PC-3 (cell line): ENCODE data around the gene ASB10. TPM values are rescaled to one million over a fixed set of nuclear protein-coding genes. Genes with fewer than 3 reads are reported as not detected.

ENCODE experiments used
- ATAC-seq: fragments of 200-7000 bp; cut with Tn5 transposase; 2 replicates; pipeline ENCODE4 v1.9.1; 2020; ENCODE audit warnings: mild to moderate bottlenecking, moderate library complexity
- BruUV-seq: library from RNA; stranded (reverse); fragments of 400-500 nt; replicated peaks from 2 replicates; lab custom pipeline; 2021; lab: Mats Ljungman, UMichigan
- CTCF ChIA-PET: fragments of 300-600 bp; sonication (Branson Sonifier 250); formaldehyde crosslinking; loops from one replicate; lab custom pipeline; 2022; ENCODE audit warnings: antibody characterized with exemption; lab: Charles Lee
- POLR2A ChIA-PET: fragments of 300-600 bp; sonication (Branson Sonifier 250); formaldehyde crosslinking; loops from one replicate; lab custom pipeline; 2022; ENCODE audit warnings: antibody characterized with exemption; ENCODE audit not compliant: unreplicated experiment; lab: Charles Lee
- DNase-seq: peaks from one replicate; pipeline ENCODE4 v3.0.0-alpha.2; 2015
- H2AFZ ChIP-seq: fragments of 300-600 bp; sonication (generic); 2 replicates; pipeline ENCODE4 v1.6.0; 2016; ENCODE audit warnings: antibody characterized with exemption, low read length
- H3F3A ChIP-seq: fragments of 300-600 bp; sonication (generic); one replicate; pipeline ENCODE4 v1.6.0; 2017; ENCODE audit warnings: antibody characterized with exemption, low read length, control low read depth, mild to moderate bottlenecking; ENCODE audit not compliant: unreplicated experiment
- H3K27ac ChIP-seq: fragments of 300-600 bp; sonication (generic); 2 replicates; pipeline ENCODE4 v1.5.1; 2016; ENCODE audit warnings: mild to moderate bottlenecking, low read length
- H3K27me3 ChIP-seq: fragments of 300-600 bp; sonication (generic); 2 replicates; pipeline ENCODE4 v1.6.1; 2016; ENCODE audit warnings: low read length, mixed read lengths
- H3K36me3 ChIP-seq: fragments of 300-600 bp; sonication (generic); 2 replicates; pipeline ENCODE4 v1.6.1; 2016; ENCODE audit warnings: low read depth, mixed run types, low read length, mixed read lengths
- H3K4me1 ChIP-seq: fragments of 300-600 bp; sonication (generic); 2 replicates; pipeline ENCODE4 v1.5.1; 2016; ENCODE audit warnings: low read length; ENCODE audit not compliant: insufficient read depth
- H3K4me2 ChIP-seq: fragments of 300-600 bp; sonication (generic); 2 replicates; pipeline ENCODE4 v1.6.0; 2016; ENCODE audit warnings: low read length
- H3K4me3 ChIP-seq: fragments of 300-600 bp; sonication (generic); 2 replicates; pipeline ENCODE4 v1.5.1; 2016; ENCODE audit warnings: mild to moderate bottlenecking, low read length, mixed read lengths
- H3K79me2 ChIP-seq: fragments of 300-600 bp; sonication (generic); 2 replicates; pipeline ENCODE4 v1.6.1; 2017; ENCODE audit warnings: low read length, mixed read lengths
- H3K9ac ChIP-seq: fragments of 300-600 bp; sonication (generic); 2 replicates; pipeline ENCODE4 v1.6.0; 2016; ENCODE audit warnings: mild to moderate bottlenecking, low read length
- H3K9me2 ChIP-seq: fragments of 300-600 bp; sonication (generic); replicated peaks from 2 replicates; pipeline ENCODE4 v1.6.1; 2016; ENCODE audit warnings: mixed run types, low read length, mixed read lengths
- H3K9me3 ChIP-seq: fragments of 300-600 bp; sonication (generic); 2 replicates; pipeline ENCODE4 v1.6.1; 2016; ENCODE audit warnings: low read length, mixed read lengths
- H4K20me1 ChIP-seq: fragments of 300-600 bp; sonication (generic); 2 replicates; pipeline ENCODE4 v1.6.1; 2016; ENCODE audit warnings: low read length, mixed read lengths
- EZH2 ChIP-seq: fragments of 300-600 bp; sonication (generic); IDR thresholded peaks from one replicate; pipeline ENCODE4 v1.6.1; 2017; ENCODE audit warnings: antibody characterized with exemption, mild to moderate bottlenecking, low read length; ENCODE audit not compliant: unreplicated experiment
- EZH2phosphoT487 ChIP-seq: fragments of 300-600 bp; sonication (generic); IDR thresholded peaks from 2 replicates; pipeline ENCODE4 v1.6.1; 2018; ENCODE audit warnings: mild to moderate bottlenecking, antibody characterized with exemption, low read length, borderline replicate concordance
- intact Hi-C: fragments of 100-400 bp; cut with micrococcal nuclease; formaldehyde crosslinking; loops from 2 replicates; pipeline ENCODE4 v1.9.0; 2023
- total RNA-seq: library from RNA; depleted of rRNA; stranded (reverse); fragments of >200 nt; gene quantifications from 2 replicates; pipeline ENCODE4 v1.2.3, GENCODE V29; 2014
- TF ChIP-seq, protein P1 (sequence below): fragments of 300-600 bp; sonication (generic); conservative IDR thresholded peaks from 2 replicates; pipeline ENCODE4 v1.5.1; 2017; ENCODE audit warnings: antibody characterized with exemption, low read depth, mild to moderate bottlenecking, low read length

ASB10 gene
- total RNA-seq, 1 experiment from 2014 or later = not detected

DNA sequence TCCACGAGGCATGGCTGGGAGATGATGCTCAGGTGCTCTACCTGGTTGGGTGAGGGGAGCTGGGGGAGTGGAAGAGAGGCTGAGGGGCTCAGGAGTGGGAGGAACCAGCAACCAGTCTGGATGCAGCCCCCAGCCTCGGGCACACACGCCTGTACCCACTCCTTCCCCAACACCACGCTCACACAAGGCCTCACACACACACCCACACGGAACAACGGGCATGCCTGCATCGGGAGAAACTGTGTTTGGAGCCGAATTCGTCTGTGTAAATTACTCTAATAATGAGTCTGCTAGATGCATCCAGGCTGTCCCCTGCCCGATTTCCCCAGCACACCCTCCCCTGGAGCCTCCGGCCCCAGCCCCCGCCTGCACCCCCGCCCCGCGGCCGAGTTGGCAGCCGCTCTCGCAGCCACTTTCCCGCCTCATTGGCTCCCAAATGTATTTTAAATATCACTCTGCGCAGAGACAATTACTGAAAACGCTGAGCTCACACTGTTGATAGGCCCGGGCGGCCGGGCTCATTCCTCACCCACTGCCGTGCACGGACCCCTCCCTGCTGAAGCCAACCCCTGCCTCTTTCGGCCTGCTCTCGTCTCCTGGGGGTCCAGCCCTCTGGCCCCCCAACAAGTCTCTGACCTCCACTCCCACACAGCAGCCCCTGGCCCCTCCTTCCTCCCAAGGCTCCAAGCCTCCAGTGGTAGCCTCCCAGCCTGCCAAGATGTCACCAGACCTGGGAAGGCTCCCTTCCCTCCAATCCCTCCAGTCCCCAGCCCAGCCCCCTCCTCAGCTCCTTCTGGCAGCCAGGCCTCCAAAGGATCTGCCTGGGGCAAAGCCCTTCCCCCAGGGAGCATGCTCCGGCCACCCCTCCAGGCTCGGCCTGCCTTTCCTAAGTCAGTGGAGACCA lies 12.1 kb upstream of the ASB10 start:
- Histone ChIP-seq H3K27me3 (peaks cover 63% of the 10 kb centered on the region), H3K4me2 (no peak overlapping the region), H2AFZ (no peak overlapping the region), H3K9me3 (no peaks in the 10 kb centered on the region), H3K27ac (no peak overlapping the region), H3K4me3 (no peak overlapping the region), H3K4me1 (no peaks in the 10 kb centered on the region), H3K9me2 (no peaks in the 10 kb centered on the region), H4K20me1 (no peaks in the 10 kb centered on the region), H3K9ac (no peak overlapping the region), H3K79me2 (no peaks in the 10 kb centered on the region), H3F3A (no peaks in the 10 kb centered on the region), H3K36me3 (no peaks in the 10 kb centered on the region)
- intact Hi-C loops = no loop called here
- no TSS peak for BruUV-seq
- no peak for ATAC-seq
- TF ChIP-seq EZH2 (no peak), EZH2phosphoT487 (no peak)
- TF ChIP-seq, protein P1, sequence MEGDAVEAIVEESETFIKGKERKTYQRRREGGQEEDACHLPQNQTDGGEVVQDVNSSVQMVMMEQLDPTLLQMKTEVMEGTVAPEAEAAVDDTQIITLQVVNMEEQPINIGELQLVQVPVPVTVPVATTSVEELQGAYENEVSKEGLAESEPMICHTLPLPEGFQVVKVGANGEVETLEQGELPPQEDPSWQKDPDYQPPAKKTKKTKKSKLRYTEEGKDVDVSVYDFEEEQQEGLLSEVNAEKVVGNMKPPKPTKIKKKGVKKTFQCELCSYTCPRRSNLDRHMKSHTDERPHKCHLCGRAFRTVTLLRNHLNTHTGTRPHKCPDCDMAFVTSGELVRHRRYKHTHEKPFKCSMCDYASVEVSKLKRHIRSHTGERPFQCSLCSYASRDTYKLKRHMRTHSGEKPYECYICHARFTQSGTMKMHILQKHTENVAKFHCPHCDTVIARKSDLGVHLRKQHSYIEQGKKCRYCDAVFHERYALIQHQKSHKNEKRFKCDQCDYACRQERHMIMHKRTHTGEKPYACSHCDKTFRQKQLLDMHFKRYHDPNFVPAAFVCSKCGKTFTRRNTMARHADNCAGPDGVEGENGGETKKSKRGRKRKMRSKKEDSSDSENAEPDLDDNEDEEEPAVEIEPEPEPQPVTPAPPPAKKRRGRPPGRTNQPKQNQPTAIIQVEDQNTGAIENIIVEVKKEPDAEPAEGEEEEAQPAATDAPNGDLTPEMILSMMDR = no peak
- DNase-seq = no peak
- POLR2A ChIA-PET = no interaction called here
- CTCF ChIA-PET = no interaction called here

DNA sequence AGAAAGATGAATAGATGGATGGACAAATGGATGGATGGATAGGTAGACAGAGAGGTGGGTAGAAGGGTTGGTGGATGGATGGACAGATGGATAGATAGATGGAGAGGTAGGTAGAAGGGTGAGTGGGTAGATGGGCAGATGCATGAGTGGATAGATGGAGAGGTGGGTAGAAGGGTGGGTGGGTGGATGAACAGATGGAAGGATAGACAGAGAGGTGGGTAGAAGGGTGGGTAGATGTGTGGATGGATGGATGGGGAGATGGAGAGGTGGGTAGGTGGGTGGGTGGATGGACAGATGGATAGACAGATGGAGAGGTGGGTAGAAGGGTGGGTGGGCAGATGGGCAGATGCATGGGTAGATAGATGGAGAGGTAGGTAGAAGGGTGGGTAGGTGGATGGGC lies 10.9 kb upstream of the ASB10 start:
- ATAC-seq (no peak), DNase-seq (no peak)
- ChIA-PET POLR2A (no interaction called here), CTCF (no interaction called here)
- BruUV-seq = no TSS peak
- no peaks in the 10 kb centered on the region for H3K79me2 ChIP-seq
- H3K4me1 ChIP-seq = no peaks in the 10 kb centered on the region
- H3K4me2 ChIP-seq = no peak overlapping the region
- no peak overlapping the region for H3K9ac ChIP-seq
- no peak overlapping the region for H3K27ac ChIP-seq
- intact Hi-C loops = no loop called here
- H2AFZ ChIP-seq = no peak overlapping the region
- H3K9me2 ChIP-seq = no peaks in the 10 kb centered on the region
- H3K4me3 ChIP-seq = no peak overlapping the region
- no peaks in the 10 kb centered on the region for H3K36me3 ChIP-seq
- peaks cover 54% of the 10 kb centered on the region for H3K27me3 ChIP-seq
- TF ChIP-seq EZH2 (no peak), EZH2phosphoT487 (no peak)
- TF ChIP-seq, protein P1 = no peak
- H4K20me1 ChIP-seq = no peaks in the 10 kb centered on the region
- H3F3A ChIP-seq = no peaks in the 10 kb centered on the region
- H3K9me3 ChIP-seq = no peaks in the 10 kb centered on the region
